HG02798 (cell line): ENCODE data around the gene CYFIP2.
"Not testable (repeated sequence)": the region's sequence is repeated elsewhere in the genome, so short reads cannot be mapped to it uniquely, and the experiment has no call there.

Experiments used
- ATAC-seq: cut with Tn5 transposase; IDR thresholded peaks from one replicate; pipeline ENCODE4 v1.9.1; 2021; ENCODE audit warnings: mild to moderate bottlenecking; ENCODE audit not compliant: unreplicated experiment, poor library complexity

Gene CYFIP2

DNA sequence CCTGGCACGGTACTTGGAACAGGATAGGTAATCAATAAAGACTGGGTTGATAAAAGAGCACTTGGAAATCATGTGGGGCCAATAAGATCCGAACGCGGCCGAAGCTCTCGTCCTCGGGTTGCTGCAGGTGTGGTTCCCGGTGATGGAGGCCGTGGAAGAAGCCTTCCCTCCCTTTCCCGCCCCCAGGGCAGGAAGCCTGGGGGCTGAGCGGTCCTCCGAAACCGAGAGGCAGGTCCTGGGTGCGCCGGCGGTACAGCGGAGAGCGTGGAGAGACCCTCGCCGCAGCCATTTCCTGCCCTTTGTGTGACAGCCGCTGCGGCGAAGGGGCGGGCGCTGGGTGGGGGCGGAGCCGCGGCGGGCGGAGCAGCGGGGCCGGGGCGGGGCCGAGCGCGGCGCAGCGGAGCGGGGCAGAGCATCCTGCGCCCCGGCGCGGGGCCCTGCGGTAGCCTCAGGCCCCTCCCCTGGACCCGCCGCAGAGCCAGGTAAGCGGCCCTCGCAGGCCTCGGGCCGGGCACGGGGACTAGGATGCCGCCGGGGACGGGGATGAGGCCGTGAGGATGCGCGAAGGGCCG is at the start of gene CYFIP2:
TSS of gene CYFIP2 (plus strand) at position 410 of the 572 bp plus-strand sequence. CDS start 19,239 bp downstream, outside the sequence.
- peak; percentile 89 for ATAC-seq

DNA sequence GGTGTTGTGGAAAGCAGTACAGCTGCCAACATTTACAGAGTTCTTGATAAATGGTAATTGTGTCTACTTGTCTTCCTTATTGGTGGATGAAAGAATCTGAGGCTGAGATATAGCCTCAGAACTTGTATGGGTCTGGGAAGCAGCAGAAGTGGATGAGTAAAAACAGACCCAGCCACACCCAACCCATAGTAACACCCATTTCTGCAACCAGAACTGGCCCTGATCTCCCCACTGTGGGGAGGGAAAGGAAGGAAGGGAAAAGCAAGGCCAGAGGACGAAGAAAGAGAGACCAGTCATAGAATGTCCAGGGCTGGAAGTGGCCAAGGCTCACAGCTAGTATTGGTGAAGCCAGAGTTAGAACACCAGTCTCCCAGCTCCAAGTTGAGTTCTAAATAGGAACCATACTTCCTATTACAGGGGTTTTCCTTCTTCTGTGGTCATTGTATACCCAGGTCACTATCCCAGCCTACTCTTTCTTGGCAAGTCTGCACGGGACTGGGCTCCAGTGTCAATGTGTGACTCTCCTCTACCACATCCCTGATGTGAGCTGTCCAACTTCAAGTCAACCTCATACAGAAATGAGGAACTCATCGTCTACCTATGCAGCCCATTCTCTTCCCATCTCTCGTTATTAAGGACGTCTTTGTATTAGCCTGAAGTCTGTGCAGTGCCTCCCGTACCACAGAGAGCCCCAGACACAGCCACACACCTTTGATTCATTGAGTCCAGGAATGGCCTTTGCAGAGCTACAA is 49.4 kb upstream of the CYFIP2 start:
- no peak for ATAC-seq

DNA sequence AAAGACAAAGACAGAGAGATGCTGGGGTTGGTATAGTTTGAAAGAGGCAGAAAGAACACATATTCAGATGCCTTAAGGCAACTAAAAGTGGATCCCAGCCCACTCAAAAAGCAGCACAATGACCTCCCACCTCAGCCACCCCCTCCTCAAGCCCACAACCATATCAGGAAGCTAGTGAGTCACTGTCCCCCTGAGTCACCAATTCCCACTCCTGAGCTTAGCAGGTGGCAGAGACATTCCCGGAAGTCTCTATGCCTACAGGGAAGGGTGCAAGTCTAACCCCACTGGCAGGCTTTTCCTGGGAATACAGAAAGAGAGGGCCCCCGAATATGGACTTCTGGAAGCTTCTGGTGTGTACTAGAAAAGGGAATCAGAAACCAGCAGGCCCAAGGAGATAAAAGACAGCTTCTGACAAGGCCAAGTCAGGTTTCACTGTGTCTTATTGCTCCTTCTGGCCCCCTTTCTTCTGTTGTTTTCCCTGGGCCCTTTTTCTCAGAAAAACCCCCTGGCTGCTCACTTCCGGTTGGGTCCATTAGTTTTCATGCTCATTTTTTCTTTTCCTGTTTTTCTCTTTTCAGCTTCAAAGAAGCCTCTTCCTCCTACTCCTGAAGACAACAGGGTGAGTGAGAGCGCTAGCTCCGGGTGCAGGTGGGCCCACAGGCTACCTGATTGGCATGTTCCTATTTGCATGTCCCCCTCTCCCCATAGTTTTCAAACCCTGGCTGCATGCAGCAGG is 48.5 kb upstream of the CYFIP2 start:
- ATAC-seq = no peak

DNA sequence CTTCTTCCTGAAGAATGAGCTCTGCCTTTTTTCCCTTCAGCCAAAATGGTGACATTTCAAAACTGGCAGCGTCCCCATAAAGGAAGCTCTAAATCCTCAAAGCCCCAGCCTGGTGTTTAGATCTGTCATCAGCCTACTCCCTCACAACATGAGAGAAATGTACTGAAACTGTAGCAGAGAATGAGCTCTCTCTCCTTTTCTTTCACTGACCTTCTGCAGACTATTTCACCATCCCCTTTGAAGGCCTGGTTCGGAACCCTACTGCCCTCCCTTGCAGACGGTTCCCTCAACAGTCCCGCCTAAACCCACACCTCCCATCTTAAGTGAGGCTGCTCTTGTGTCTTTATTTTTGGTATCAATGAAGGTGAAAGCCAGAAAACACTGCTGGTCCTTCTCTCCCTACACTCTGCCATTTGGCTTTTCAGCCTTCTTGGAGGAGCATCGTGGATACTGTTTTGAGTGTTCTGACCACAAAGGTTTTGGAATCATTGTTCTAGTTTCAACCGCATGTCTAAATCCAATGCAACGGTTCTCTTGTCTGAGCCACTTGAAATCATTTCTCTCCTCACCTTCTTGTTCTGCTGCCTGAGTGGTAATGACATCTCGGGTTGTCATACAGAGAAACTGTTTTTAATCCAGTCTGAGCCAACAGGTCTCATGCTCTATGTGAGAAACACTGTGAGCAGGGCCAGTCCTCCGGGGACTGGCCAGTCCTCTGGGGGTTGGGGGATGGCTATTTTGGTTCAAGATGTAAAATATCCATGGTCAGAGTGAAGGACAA is 46.2 kb upstream of the CYFIP2 start:
- peak; percentile 60 for ATAC-seq

DNA sequence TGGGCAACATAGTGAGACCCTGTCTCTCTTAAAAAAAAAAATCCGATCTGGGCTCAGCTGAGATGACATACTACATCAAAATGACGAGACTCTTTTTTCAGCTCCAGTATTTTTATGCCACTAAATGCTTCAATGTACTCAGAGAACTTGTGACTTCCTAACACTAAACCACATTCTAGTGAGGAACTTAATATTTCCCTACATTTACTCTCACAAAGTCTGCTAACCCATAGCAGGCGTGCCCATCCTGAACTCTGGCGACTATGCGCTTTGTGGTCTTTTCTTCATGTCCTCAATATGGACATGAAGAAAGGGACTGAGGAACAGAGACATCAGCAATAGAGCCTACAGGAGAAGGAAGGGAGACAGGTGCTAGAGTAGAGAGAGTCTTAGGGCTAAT is 44.0 kb upstream of the CYFIP2 start:
- ATAC-seq = no peak

DNA sequence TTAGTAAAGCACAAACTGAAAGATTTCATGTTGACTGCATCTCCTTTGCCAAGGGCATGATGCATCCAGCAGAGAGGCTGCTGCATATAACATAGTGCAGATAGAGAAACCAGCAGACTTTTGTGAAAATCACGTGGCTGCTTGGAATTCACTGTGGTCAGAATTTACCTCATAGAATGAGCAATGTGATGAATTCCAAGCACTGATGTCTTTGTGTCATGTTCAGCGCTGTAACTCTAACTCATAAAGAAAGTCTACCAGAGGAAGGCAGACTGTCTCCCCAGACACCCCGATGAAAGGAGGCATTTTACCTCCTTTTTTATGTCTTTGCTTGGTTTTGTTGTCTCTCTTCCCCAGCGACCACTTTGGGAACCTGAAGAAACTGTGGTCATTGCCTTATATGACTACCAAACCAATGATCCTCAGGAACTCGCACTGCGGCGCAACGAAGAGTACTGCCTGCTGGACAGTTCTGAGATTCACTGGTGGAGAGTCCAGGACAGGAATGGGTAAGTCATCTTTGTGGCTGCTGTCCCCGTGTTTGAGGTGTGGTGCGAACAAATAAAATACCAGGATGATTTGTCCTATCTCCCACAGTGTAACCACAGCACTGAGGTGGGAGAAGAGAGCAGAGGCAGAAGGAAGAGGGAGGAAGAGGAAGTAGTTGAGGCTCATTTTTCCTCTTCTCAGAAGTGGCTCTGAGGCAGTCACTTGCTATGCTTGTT is 43.3 kb upstream of the CYFIP2 start:
- ATAC-seq = peak; percentile 29

DNA sequence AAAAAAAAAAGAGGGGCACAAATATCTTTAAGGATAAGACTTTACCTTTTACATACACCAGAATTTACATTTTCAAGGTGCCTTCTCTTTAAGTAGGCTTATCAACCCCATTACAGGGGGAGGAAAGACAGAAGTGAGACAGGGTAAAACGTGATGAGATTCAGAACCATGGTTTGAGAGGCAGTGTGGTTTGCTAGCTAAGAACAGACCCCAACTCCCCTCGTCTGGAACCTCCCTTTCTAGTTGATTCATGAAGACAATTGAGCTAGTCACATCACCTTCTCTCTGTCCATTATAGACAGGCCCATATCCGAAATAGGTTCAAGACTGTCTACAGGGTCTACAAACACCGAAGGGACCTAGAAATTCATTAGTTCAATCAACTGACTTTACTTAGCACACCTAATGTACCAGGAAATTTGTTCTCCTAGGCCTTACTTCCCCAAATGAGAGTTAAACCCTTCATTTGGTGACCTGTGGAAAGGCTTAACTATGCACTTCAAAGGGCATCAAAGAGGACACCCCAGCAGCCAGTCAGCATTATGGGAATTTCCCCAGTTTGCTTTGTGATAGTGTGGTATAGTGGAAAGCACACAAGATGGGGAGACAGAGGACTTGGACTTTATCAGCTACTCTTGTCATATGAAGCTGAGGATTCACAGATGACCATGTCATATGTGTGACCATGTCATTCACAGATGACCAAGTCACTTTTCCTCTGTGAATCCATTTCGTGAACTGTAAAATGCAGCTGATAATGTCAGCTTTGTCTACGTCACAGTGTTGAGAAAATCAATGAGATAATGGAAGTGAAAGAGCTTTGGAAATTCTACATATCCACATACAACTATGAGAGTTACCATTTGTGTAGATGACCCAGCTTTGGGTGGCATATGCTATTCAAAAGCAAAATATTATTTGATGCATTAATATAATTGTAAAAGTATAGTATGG is 40.2 kb upstream of the CYFIP2 start:
- ATAC-seq = no peak

DNA sequence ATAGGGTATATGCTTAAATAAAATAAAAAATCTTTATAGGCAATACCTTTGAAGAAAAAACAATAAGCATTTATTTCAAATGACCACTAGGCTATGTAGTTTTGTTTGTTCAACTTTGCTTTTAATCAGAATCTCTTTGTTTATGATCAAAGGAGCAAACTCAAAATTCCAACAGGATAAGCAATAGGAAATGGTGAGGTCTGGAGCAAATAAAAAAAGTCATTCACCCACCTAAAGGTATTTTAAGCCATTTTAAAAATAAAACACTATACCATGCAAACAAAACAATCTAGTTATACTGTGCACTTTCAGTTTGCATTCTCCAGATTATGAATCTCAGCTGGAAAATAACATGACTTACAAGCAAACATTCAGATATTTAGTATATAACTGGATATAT is 35.3 kb upstream of the CYFIP2 start:
- ATAC-seq = no peak

DNA sequence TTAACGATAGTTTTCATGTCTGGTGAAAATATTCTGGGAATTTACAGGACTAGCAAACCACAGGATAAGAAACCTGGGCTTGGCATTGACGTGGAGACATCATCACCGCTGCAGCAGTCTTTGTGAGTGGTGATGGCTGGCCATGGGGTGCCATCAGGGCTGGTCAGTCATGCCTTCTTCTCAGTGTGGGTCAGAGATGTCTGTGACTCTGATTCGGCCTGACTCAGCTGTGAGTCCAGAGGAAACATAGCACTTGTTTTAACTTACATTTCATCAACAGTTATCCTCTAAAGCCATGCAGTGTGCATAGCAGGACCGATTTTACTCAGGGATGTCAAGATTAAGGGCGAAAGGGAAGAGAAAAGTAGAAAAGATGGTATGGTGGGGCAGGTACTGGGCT is 33.2 kb upstream of the CYFIP2 start:
- no peak for ATAC-seq

DNA sequence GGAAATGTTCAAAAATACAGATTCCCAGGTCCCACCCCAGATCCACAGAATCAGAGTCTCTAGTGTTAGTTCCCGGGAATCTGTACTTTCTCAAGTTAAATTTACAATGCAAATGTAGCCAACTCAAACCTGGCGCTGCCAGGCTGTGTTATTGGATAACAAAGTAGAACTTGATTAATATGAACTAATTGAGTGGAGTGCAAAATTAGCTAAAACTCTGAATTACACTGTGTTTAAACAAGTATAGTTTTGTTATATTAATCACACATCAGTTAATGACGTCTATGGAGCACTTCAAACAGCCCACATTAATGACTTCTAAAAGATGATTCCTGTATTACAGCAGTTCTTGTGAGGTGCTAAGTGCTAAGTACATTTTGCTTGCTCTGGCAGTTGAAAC is 32.4 kb upstream of the CYFIP2 start:
- no peak for ATAC-seq

DNA sequence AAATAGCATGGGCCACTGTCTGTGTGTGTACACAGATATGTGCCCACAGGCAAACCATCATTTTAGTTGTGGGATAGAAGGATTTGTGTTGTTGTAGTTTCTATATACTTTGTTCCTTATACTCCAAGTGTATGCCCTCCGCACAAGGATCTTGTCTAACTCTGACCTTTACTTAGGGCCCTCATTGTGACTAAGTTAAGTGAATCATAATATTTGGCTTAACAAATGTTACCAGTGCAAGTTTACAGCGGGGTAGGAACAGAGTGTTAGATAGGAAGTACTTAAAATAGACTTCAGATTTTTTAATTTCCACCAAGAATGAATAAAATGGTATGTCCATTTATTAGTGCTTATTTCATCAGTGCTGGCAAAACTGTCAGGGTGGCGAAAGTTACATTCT is 29.5 kb upstream of the CYFIP2 start:
- ATAC-seq = no peak

DNA sequence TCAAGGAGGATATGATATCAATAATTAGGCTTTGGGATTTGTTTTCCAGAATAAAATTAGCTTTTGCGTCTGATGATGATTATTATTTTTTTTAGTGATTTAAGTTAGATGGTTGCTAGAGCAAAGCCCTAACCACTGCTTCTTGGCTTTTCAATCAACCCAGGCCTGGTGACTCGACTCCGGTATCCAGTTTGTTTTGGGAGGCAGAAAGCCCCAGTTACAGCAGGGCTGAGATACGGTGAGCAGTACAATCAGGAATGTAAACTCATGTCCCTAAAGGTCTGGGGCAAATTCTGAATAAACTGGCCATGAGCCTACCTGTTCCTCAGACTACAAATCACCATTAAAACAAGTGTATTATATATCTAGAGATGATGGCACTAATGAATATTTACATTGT is 24.4 kb upstream of the CYFIP2 start:
- no peak for ATAC-seq

DNA sequence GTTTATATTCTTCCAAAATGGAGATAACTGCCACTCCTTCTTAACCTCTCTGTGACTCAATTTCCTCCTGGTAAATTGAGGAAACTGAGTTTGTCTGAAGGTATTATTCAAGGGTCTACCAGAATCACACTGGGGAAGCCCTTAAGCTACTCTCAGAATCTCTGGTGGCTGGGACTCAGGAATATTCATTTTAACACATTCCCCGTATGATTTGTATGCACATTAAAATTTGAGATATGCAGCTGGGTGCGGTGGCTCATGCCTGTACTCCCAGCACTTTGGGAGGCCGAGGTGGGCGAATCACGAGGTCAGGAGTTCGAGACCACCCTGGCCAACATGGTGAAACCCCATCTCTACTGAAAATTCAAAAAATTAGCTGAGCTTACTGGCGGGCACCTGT is 21.2 kb upstream of the CYFIP2 start:
- not testable (repeated sequence) for ATAC-seq

DNA sequence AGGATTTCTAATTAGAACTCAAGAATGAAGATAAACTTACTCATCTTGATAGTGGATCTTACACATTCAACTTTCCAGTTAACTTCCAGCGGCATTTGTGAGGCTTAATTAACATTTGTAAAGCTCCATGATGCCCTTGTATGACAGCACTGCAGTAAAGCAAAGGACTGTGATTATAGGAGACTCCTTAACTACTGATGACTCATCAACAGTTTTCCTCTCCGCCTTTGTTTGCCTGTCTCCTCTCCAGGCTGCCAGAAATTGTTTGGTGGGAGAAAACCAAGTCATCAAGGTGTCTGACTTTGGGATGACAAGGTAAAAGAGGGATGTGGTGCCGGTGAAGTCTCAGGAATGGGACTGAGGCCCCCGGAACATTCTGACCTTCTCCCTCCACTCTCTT is 20.4 kb upstream of the CYFIP2 start:
- no peak for ATAC-seq

DNA sequence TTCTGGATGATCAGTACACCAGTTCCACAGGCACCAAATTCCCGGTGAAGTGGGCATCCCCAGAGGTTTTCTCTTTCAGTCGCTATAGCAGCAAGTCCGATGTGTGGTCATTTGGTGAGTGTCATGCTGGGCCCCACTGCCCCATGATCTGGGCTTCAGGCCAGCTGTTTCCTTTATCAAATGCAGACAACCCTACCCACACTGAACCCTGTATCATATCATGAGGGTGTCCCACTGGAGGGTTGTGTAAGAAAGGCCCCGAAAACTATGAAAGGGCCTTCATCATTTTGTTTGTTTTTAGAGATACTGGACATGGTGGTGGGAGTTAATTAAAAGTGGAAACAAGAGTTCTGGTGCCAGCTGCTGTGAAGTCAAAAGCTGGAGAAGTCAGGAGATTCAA is 20.0 kb upstream of the CYFIP2 start:
- ATAC-seq = no peak

DNA sequence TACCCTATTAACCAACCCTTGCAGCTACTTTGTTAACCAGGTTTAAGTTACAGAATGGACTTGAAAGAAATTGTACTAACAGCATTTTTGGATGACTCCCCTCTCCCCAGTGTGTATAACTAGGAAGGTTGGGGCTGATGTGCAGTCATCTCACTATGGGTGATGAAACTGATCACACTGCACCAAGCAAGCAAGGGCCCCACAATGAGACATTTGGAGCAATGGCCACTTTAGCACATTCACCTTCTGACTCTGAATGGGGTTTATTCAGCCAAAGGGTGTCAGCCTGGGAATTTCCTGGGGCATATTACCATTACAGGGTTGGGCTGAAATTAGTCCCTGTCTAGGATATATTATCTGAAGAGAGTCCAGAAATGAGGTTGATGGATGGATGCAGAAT is 18.7 kb upstream of the CYFIP2 start:
- ATAC-seq = no peak

DNA sequence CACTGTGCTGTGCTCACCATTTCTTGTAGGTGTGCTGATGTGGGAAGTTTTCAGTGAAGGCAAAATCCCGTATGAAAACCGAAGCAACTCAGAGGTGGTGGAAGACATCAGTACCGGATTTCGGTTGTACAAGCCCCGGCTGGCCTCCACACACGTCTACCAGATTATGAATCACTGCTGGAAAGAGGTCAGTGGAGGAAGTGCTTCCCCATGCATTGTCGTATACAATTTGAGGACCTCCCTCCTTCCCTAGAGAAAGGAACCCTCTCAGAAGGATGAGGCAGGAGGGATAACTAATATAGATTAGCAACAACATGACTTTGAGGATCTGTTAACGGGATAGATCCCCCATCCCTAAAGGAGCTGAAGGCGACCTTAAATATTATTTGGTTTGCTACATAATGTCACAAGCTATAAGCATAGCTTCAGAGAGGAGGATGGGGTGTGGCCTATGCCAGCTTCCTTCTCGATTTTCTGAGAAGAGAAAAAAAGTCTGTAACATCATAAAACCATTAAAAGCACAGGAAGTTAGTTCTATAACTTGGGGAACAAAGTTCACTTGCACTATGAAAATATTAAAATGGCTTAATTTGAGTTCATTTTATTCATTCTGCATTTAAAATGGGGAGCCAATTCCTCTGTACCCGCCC is 17.0 kb upstream of the CYFIP2 start:
- no peak for ATAC-seq

DNA sequence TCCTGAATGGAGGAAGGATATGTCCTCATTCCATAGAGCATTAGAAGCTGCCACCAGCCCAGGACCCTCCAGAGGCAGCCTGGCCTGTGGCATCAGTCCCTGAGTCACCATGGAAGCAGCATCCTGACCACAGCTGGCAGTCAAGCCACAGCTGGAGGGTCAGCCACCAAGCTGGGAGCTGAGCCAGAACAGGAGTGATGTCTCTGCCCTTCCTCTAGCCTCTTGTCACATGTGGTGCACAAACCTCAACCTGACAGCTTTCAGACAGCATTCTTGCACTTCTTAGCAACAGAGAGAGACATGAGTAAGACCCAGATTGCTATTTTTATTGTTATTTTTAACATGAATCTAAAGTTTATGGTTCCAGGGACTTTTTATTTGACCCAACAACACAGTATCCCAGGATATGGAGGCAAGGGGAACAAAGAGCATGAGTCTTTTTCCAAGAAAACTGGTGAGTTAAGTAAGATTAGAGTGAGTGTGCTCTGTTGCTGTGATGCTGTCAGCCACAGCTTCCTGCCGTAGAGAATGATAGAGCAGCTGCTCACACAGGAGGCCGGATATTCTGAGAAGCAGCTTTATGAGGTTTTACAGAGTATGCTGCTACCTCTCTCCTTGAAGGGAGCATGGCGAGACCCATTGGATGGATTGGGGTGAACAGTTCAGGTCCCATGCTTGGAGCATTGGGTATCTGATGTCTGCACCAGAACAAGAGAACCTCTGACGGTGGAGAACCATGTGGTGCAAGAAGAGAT is 13.0 kb upstream of the CYFIP2 start:
- peak; percentile 91 for ATAC-seq
